Subcutaneous adipose tissue (tissue), 4 donors: ENCODE measurements around the gene TMEM40. TPM values are rescaled to one million over a fixed set of nuclear protein-coding genes. Genes with fewer than 3 reads are reported as not detected.

Source experiments
- CTCF ChIP-seq: fragments of 450-650 bp; IDR thresholded peaks from one replicate; pipeline ENCODE4 v1.5.1; 2016; ENCODE audit warnings: low read depth, mild to moderate bottlenecking, control low read depth, antibody characterized with exemption, moderate library complexity
- total RNA-seq, 4 donors: library from RNA; depleted of rRNA; stranded (reverse); fragments of >200 nt; gene quantifications; one replicate each; pipeline ENCODE4 v1.1.0, GENCODE V29; 2016

Gene TMEM40
- total RNA-seq, 4 donors from 2014 or later, result not detected

GRCh38 chr3:12700800-12701199 lies 58.3 kb downstream of the TMEM40 start:
- TF ChIP-seq CTCF, result no peak

- TF ChIP-seq CTCF, result no peak
Observed at GRCh38 chr3:12695916-12696315, 63.1 kb downstream of the TMEM40 start.

- no peak for TF ChIP-seq CTCF
Observed at GRCh38 chr3:12695112-12695511, 63.9 kb downstream of the TMEM40 start.

- no peak for TF ChIP-seq CTCF
Observed at GRCh38 chr3:12692444-12692843, 66.6 kb downstream of the TMEM40 start.

GRCh38 chr3:12689997-12690711 lies 68.9 kb downstream of the TMEM40 start:
- no peak for TF ChIP-seq CTCF

- TF ChIP-seq CTCF, result no peak
Observed at GRCh38 chr3:12687948-12688347, 71.1 kb downstream of the TMEM40 start.

GRCh38 chr3:12686096-12686495 lies 73.0 kb downstream of the TMEM40 start:
- TF ChIP-seq CTCF, result no peak

Other genes with a start within 250 kb of the TMEM40 start
- not detected for gene MKRN2OS, start 213.8 kb downstream of the TMEM40 start, total RNA-seq
- gene MKRN2, start 202.2 kb downstream of the TMEM40 start, total RNA-seq, result 10 to 100 TPM; 28.4 to 38.2 (median 31.1) TPM
- 100 to 1,000 TPM in 1 of 4 donors, 10 to 100 TPM in 3; 81.1 to 104 (median 91.9) TPM for gene RAF1, start 95.1 kb downstream of the TMEM40 start, total RNA-seq
- gene CAND2, start 37.4 kb upstream of the TMEM40 start, total RNA-seq, result 1 to 10 TPM; 1.3 to 2.2 (median 1.5) TPM
- gene RPL32, start 82.3 kb upstream of the TMEM40 start, total RNA-seq, result 1,000 to 10,000 TPM in 1 of 4 donors, 100 to 1,000 TPM in 3; 675 to 1,285 (median 784) TPM